DMS 273 (cell line): ENCODE measurements around the gene RPS6KL1.

Source experiments
- DNase-seq: peaks from one replicate; lab custom pipeline; 2025; ENCODE audit not compliant: unreplicated experiment; lab: John Stamatoyannopoulos, UW

Gene RPS6KL1

DNA sequence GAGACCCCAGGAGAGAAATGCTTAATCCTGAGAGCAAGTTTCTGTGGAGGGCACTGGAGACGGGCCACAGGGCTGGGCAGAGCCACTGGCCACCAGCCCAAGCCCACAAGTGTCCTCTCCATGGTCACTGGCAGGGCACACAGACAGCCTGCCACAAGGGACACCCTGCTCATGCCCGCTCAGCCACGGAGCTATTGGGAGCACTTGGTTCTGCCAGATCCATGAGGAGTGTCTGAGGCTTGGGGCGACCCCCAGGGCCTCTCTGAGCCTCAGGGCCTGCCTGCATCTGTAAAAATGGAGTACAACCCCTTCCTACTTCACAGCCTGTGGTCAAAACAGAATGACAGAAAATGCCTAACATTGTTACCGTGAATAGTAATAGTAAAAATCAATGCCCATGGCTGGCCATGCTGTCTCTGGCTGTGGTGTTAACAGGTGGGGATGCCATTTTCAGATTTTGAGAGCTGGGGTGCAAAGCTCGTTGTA lies 29.2 kb upstream of the RPS6KL1 start:
- DNase-seq, result no peak

DNA sequence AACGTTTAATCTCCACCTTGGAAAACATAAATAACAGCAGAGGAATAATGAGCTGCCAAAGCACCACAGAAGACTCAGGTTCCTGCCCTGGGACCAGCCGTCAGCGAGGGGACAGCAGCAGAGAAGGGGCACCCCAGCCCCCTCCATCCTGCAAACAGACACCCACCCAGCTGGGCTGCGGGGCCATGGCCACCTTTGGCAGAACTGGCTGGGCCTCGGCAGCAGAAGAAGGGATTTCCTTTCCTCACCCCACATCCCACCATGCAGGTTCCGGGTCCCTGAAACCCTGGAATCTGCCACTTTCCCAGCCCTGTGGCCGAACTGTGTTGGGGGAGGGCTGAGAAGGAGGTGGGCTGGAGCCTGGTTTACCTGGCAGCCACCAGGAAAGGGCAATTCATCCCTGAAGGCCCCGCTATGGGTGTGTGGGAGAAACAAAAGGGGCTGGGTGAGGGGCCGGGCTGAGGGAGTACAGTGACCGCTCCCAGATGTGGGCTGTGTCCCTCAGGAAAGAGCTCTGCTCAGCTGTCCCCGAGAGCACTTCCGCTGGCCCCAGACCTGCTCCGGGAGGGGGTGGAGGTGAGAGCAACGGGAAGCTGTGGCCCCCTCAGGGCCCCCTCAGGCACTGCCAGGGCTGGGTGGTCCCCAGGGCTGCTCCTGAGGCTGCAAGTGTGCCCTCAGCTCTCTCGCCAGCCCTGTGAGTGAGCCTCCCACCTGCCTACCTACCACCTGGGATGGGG lies 28.6 kb upstream of the RPS6KL1 start:
- no peak for DNase-seq

DNA sequence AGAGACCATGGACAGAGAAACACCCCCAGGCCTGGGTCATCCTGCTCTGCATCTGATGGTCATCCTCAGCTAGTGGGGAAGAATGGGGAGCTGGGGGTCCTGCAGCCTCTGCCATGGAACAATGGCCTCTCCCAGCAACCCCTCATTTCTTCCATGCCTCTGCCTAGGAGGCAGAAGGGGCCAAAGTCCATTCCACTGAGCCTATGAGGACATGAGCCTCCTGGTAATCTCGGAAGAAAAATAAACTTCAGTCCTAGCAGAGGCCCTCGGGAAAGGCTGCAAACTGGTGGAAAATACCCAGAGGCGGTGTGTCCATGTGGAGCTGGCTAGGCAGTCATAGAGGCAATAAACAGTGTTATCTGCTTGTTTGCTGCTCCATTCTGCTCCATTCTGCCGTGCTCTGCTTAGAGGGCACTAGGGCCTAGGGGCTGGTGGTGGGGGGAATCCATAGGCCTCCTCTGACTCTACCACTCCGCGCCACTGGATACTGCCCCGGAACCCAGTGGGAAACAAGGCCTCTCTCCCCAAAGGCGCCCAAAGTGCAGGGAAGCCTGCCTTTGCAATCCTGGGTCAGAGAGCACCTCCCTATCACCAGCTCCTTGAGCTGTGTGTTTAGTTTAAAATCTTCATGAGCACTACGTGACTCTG lies 27.9 kb upstream of the RPS6KL1 start:
- DNase-seq, result no peak

DNA sequence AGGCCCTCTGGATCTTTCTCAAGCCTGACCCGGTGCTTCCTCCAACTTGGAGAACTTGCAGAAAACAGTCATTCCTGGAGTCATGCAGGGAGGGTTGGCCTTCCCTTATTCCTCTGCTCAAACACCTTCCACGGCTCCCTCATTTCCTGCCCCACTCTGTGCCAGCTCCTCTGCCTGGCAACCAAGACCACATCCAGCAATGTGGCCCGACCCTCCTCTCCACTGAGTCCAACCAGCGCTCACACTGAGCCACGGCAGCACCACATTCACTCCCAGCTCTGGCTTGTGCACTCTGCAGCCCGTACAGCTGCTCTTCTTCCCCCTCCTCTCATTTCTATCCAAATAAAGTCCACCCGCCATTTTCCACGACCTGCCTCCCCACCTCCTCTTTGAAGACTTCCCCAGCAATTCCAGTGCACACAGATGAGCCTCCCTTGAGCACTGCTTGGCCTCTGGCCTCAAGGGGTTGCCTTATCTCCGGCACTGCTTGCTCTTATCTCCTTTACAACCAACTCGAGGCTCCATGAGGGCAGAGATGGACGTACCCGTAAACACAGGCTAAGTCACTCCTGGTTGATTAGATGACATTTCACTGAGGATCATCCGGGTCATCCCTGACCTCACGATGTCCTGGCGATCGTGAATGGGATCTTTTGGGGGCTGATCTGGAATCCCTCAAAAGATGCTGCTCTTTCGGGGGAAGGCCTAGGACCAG lies 27.0 kb upstream of the RPS6KL1 start:
- no peak for DNase-seq

DNA sequence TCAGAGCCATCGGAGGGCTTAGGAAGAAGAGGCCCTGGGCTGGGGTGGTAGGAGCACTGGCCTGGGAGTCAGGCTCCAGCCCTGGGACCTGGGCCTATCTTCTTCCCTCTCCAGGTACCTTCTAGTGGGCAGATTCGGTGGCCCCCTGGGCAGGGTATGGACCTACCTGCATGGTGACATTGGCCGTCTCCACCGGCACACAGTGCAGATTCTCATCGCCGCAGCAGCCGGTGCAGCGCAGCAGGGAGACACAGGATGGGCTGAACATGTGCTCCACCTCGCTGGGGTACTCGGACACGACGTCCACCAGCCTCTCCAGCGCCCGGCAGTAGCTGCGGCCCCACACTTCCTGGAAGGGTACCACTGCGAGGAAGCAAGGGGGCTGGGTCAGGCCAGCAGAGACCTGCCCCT lies 26.1 kb upstream of the RPS6KL1 start:
- DNase-seq, result no peak

DNA sequence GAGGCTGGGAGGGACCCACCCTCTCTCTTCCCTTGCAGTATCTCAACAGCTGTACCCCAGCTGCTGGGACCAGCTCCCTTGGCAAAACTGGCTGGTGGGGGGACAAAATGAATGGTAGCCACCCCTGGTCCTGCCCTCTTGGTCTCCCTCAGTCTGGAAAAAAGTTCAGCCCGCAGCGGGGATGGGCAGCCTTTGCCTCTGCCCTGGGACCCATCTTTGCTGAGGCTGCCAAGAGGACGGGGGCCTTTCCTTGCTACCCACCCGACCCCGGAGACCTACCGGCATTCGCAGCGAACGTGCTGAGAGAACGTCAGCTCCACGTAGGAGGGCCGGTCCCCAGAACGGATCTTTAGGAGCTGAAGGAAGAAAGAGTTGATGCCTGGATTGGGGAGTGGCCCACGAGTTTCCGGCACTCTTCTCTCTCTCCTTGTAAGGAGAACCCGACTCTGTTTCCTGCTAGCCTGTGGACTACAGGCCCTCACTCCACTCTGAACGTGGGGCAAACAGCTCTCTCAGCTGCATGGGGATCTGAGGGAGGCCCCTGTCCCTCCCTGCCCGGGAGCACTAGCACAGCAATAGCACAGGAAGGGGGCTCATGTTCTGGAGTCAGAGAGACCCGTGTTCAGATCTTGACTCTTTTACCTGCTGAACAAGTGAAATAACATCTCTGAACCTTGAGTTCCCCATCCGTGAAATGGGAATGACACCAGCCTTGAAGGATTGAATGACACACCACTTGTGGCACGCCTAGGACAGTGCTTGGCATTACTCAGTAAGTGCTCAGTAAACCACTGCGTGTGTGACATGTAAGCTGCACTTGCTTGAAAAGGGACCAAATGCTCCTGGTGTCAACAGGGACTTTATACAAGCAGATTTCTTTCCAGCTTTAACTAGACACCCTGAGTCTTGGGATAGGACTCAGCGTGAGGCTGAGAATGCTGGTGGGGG lies 25.4 kb upstream of the RPS6KL1 start:
- DNase-seq, result no peak

DNA sequence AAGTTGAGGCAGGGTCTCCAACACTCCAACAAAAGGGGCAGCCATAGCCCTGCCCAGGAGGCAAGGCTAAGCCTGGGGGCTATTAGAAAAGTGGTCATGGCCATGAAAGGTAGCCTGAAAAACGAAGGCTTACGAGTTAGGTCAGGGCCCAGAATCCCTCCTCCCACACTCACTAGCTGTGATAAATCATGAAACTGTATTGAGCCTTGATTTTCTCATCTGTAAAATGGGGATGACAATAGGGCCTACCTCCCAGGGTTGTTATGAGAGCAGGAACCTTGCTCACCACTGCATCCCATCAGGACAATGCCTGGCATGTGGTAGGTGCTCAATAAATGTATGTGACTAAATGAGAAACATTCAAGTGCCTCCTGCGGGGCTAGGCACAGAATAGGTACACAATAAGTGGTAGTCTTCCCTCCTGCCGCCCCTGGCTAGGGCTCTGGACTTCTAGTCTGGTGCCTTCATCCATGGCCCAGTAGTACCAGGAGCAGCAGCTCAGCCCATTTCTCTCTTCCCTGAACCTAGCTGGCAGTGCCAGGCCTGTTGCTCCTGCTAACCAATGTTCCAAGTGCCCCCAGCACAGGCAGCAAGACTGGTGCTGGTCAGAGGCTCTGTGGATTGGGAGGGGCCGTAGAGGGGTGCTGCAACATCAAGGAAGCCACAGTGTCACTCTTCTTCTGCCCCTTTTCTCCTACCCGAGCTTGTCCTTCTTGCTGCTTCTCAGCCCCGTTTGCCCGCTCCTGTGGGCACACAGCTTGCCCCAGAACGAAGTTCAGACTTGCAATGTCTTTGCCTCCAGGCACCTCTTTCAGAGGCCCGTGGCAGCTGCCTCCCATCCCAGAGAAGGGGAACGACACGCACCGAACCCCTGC lies 24.5 kb upstream of the RPS6KL1 start:
- no peak for DNase-seq

DNA sequence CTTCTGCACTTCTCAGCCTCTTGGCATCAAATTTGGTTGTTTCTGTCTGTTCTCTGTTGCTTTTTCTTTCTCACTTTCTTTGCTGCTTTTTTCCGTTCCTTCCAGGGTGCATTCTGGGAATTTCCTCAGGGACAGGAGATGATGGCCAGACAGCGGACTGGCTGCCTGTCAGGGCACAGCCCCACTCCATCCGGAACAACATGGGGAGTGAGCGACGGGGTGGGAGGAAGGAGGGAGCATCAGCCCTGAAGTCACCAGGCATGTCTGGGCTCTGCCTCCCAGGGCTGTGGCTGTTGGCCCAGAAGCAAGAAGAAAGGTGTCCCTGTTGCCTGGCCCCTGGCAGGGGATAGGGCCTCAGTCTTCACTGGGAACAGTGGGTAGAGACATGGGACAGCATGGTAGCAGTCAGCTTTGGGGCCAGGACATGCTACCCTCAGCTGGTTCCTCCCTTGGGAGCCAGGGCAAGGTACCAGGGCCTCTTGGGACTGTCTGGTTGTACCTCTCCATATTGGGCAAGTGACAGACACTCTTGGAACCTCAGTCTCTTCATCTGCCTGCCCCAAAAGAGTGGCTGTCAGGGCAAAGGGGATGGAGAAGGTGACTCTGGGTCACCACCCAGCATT lies 23.7 kb upstream of the RPS6KL1 start:
- DNase-seq, result no peak

DNA sequence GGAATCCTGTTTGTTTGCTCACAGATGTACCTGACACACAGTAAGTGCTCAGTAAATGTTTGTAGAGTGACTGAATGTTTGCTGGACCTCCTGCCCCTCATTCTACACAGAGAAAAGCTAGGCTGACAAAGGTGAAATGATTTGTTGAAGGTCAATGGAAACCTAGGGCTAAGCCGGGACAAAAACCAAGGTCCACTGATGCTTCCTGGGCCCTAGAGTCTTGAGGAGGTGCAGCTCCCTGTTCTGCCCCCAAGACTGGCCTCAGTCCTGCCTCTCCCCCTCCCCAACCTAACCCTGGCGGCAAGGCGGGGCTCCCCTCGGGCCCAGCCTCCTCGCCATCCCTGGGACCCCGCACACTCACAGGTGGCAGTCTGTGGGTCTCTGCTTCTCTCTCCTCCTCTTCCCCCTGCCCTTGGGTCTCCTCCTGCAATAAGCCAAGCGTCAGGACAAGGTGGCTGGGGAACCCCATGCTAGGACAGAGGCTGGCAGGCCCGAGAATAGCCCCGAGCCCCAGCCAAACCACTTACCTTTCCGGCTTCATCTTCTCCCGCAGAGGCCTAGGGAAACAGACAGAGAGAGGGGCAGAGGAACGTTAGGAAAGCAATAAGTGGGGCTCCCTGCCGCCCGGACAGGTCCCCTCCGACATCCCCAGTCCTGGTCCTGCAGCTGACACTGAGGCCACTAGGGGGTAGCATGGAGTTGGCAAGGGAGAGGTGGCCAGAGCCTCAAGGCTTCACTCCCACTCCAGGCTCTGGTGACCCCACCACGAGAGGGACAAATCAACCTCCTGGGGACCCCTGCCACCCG lies 23.0 kb upstream of the RPS6KL1 start:
- DNase-seq, result peak; percentile 89

DNA sequence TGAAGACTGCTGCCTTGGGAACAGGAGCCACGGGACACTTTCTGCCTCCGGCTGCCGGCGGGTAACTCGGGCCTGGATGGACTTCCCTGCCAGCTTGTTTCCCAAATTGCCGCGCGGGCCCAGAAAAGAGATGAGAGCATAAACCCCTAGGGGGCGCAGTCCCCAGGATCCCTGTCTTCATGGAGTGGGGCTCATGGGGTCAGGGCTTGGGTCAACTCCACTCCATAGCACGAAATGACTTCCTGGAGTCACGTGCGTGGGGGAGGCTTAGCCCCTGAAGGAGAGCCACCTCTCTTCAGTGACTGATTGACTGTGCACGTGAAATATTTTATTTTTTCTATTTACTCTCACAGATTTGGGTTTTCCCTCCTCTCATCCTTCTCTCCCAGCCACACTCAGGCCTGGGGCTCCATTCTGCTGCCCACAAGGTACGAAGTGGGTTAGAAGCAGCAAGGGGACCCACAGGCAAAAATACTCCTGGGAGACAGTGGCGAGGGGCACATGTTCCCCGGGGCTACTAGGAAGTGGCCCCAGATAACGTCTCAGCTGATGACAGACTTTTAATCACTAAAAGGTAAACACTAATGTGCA lies 22.3 kb upstream of the RPS6KL1 start:
- peak; percentile 67 for DNase-seq

DNA sequence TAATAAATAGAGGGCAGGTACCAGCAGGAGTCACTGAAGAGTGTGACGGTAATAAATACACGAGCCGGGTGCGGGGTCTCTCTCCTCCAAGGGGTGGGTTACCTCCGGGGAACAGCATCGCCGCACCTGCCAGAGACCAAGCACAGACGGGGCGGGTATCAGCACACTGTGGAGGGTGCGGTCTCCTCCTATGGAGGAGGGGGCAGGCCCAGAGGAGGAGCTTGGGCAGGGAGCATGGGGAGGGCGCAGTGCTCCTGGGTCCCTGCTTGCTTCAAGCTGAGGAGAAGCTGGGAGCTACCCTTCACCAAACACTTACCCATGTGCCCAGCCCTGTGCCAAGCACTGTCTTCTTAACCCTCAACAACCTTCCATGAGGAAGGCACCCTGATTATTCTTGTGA lies 19.5 kb upstream of the RPS6KL1 start:
- no peak for DNase-seq

DNA sequence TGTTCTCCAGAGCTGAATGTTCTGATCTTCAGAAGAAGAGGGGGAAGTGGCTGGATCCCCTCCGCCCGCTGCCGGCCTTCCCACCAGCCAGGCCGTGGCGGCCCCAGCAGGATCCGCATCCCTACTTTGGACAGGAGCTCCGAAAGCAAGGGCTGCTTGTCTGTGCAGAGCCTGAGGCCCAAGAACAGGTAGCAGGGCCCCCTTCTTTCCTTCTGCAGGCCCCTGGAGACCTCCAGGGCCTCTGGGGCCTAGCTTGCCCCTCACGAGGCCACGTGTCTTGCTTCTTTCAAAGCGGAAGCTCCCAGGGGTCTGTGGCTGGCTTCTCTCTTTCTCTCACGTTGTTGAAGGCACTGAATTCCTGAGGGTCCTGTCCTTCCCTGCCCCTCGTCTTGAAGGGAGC lies 19.1 kb upstream of the RPS6KL1 start:
- no peak for DNase-seq

DNA sequence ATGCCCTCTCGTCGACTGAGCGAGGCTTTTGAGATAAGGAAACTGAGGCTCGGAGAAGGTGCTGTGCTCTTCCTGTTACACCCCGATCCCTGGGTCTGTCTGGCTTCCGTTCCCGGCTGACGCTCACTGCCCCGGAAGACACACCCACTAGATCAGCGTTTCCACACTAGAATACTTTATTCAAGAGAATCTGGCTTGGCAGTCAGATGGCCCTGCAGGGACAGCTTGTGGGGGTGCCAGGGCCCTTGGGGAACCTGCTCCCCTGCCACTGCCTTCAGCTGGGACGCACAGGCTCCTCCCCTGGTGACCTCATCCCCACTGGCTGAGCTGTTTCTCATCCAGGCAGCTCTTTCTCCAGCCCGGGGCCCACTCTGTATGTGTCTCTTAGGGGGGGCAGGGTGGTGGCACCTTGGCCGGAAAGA lies 18.6 kb upstream of the RPS6KL1 start:
- peak; percentile 36 for DNase-seq

DNA sequence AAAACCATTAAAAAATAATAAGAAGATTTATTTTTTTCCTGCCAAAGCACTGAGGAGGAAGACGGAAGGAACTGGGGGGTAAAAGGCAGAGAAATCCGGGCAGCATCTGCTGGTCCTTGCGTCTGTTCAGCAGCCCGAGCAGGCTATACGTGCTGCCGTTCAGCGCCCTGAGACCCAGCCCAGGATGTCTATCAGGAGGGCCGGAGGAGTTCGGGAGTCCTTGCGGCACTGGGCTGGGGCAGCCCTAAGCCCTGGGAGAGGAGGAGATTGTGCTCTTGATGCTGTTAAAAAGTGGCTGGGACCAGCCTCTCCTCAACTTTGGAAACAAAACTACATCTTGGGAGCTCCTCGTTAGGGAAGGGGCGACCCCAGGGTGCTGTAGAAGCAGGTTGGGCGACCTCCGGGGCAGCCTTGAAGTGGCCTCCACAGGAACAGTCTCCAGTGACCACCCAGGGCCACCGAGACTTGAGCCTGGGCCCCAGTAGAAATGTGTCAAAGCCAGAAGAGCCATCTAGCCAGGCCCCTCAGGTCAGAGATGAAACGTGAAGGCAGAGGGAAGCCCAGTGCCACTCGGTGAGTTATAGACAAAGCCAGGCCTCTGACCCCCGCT lies 18.0 kb upstream of the RPS6KL1 start:
- no peak for DNase-seq

DNA sequence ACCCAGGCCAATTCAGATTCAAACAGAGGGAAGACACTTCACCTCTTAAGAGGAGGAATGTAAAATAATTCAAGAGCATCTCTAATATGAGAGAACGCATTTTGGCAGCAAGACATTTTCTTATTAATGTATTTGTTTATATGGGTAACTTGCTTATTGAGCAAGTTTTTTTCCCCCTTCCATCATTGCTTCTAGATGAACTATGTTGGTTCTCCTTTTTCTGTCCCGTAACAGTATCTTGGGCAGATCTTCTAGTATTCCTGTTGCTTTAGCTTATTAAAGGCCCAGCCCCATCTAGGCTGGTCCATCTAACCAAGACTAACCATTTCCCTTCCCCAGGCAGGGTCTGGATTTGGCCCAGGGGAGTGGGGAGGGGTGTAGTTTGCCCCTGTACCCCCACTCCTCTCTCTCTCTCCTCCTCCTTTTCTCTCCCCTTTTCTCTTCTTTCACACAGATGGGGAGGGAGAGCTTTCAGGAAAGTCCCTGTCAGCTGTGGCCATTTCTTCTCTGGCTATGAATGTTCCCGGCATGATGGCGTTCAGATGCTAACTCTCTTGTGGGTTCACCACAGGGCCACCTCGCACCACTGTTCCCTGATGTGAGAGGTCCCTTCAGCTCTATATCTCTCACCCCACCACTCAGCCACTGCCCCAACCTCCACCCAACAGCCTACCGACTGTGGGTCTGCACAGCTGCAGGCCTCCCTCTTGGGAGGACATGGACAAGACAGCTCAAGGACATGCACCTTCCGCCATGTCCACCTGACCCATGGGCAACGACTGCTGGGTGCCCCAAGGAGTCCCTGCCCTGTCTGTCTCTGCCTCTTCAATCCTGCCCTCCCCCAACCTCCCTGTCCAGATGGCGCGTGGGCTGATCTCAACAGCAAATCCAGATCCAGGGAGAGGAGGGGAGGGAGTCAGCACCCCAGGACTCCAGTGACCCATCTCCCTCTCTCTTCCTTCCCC lies 15.8 kb upstream of the RPS6KL1 start:
- peak; percentile 85 for DNase-seq

DNA sequence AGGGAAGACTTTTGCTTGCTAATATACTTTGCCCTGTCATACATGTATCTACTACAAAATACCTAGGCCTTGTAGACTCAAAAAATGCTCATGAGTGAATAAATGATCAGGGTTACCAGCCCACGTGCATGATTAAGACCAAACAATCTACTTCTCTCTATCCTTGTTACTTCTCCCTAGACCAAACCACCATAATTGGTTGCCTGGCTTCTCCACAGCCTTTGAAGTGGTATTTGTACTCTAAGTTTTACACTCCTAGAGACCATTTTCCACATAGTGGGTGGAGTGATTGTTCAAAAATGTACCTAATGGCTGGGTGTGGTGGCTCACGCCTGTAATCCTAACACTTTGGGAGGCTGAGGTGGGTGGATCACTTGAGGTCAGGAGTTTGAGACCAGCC lies 14.1 kb upstream of the RPS6KL1 start:
- DNase-seq, result no peak

DNA sequence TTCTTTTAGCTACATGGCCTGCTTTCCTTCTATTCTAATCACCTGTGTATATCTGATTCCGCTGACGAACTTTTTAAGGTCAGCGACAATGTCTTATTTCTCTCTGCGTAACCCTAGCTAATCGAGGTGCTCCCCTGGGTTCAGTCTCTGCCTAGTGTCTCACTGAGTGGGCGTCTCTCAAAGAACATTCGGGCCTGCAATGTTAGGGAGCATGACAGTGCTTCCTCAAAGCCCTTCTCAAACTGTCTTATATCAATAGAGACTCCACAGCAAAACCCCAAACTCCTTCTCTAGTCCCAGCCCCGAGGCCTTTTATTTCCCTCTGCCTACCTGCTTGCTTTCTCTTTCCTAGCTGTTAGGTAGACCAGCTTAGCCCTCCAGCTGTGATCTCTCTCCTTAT lies 13.7 kb upstream of the RPS6KL1 start:
- DNase-seq, result no peak
